Endothelial cell of umbilical vein (primary cell): Measurements from ENCODE around the gene FOLR3. TPM values are rescaled to one million over a fixed set of nuclear protein-coding genes. Genes with fewer than 3 reads are reported as not detected.
"Not testable (repeated sequence)": the region's sequence is repeated elsewhere in the genome, so short reads cannot be mapped to it uniquely, and the experiment has no call there.

ENCODE experiments used
- BruUV-seq: library from RNA; stranded (reverse); fragments of 400-500 nt; replicated peaks from 2 replicates; lab custom pipeline; 2021; lab: Mats Ljungman, UMichigan
- CTCF ChIA-PET: fragments of 300-600, 350-600 bp; sonication (Branson Sonifier 250); formaldehyde crosslinking; loops from one replicate; lab custom pipeline; 2021; ENCODE audit warnings: antibody characterized with exemption, inconsistent platforms; lab: Charles Lee
- POLR2A ChIA-PET: fragments of 300-600, 350-600 bp; sonication (Branson Sonifier 250); formaldehyde crosslinking; loops from one replicate; lab custom pipeline; 2021; ENCODE audit warnings: antibody characterized with exemption, inconsistent platforms; lab: Charles Lee
- DNase-seq: peaks from one replicate; pipeline ENCODE4 v3.0.0-alpha.2; 2011; ENCODE audit warnings: low read depth, low spot score
- FAIRE-seq: peaks from 2 replicates; lab custom pipeline; 2011; peaks lifted over from hg19 to GRCh38; lab: Jason Lieb, UNC
- H2AFZ ChIP-seq: 2 replicates; pipeline ENCODE4 v1.6.0; 2012; ENCODE audit warnings: low read depth, low read length, control low read depth, inconsistent platforms
- H3K27ac ChIP-seq: 2 replicates; pipeline ENCODE4 v1.5.1; 2011; ENCODE audit warnings: low read depth, mild to moderate bottlenecking, control low read depth, low read length, moderate library complexity; ENCODE audit not compliant: insufficient read depth
- H3K27me3 ChIP-seq, 2 experiments: 2 replicates each; pipeline versions ENCODE4 v1.6.0 to v1.6.1; 2011; ENCODE audit warnings: low read length in 2 of 2, mixed read lengths in 1 of 2; ENCODE audit not compliant: control insufficient read depth in 2 of 2, insufficient read depth in 2 of 2
- H3K36me3 ChIP-seq, 2 experiments: 2 replicates in 1 of 2; 3 replicates in 1 of 2; pipeline ENCODE4 v1.5.1; 2011; ENCODE audit warnings: low read length in 2 of 2, mild to moderate bottlenecking in 1 of 2, moderate library complexity in 1 of 2; ENCODE audit not compliant: control insufficient read depth in 2 of 2, insufficient read depth in 2 of 2; ENCODE audit errors: extremely low read depth in 1 of 2
- H3K4me1 ChIP-seq: 3 replicates; pipeline ENCODE4 v1.5.1; 2011; ENCODE audit warnings: mild to moderate bottlenecking, low read length; ENCODE audit not compliant: control insufficient read depth, insufficient read depth; ENCODE audit errors: extremely low read depth
- H3K4me2 ChIP-seq: 2 replicates; pipeline ENCODE4 v1.6.1; 2011; ENCODE audit warnings: low read length, control low read depth, mixed read lengths; ENCODE audit not compliant: insufficient read depth
- H3K4me3 ChIP-seq, 3 experiments: fragments of 200-600 bp in 1 of 3; sonication (generic), shearing (Covaris generic) in 1 of 3; replicated peaks in 1 of 3; 2 replicates each; pipeline ENCODE4 v1.5.1; 2011 to 2016; ENCODE audit warnings: control low read depth in 3 of 3, low read length in 3 of 3, mild to moderate bottlenecking in 2 of 3, inconsistent platforms in 1 of 3, low read depth in 1 of 3, moderate library complexity in 1 of 3; ENCODE audit not compliant: insufficient read depth in 1 of 3
- H3K79me2 ChIP-seq: 2 replicates; pipeline ENCODE4 v1.6.0; 2012; ENCODE audit warnings: low read length, inconsistent platforms; ENCODE audit not compliant: control insufficient read depth, insufficient read depth
- H3K9ac ChIP-seq: replicated peaks from 2 replicates; pipeline ENCODE3; 2011; ENCODE audit warnings: low read length, control low read depth; ENCODE audit not compliant: insufficient read depth; ENCODE audit errors: extremely low read depth
- H3K9me1 ChIP-seq: replicated peaks from 3 replicates; pipeline ENCODE4 v1.6.0; 2011; ENCODE audit warnings: mild to moderate bottlenecking, low read length; ENCODE audit not compliant: control insufficient read depth, insufficient read depth; ENCODE audit errors: extremely low read depth
- H3K9me3 ChIP-seq: replicated peaks from 2 replicates; pipeline ENCODE4 v1.5.1; 2012; ENCODE audit warnings: low read length, inconsistent platforms; ENCODE audit not compliant: control insufficient read depth, insufficient read depth
- H4K20me1 ChIP-seq: replicated peaks from 2 replicates; pipeline ENCODE3; 2011; ENCODE audit warnings: mild to moderate bottlenecking, low read length; ENCODE audit not compliant: control insufficient read depth, insufficient read depth; ENCODE audit errors: extremely low read depth
- CTCF ChIP-seq, 2 donors: IDR thresholded peaks; 1 replicate in 1 of 2; 2 replicates in 1 of 2; pipeline ENCODE4 v1.5.1; 2011; ENCODE audit warnings: low read length in 2 of 2, mild to moderate bottlenecking in 2 of 2, moderate library complexity in 2 of 2, control low read depth in 1 of 2, inconsistent platforms in 1 of 2, low read depth in 1 of 2; ENCODE audit not compliant: insufficient read depth in 1 of 2; ENCODE audit errors: extremely low read depth in 1 of 2
- EZH2 ChIP-seq: IDR thresholded peaks from 2 replicates; pipeline ENCODE4 v1.6.1; 2012; ENCODE audit warnings: borderline replicate concordance, low read depth, mild to moderate bottlenecking, moderate library complexity, low read length, inconsistent platforms; ENCODE audit not compliant: severe bottlenecking
- FOS ChIP-seq: IDR thresholded peaks from 2 replicates; pipeline ENCODE4 v1.6.1; 2011; ENCODE audit warnings: mild to moderate bottlenecking, low read length, moderate library complexity, borderline replicate concordance; ENCODE audit not compliant: insufficient read depth
- GATA2 ChIP-seq: IDR thresholded peaks from 2 replicates; pipeline ENCODE4 v1.7.0; 2011; ENCODE audit warnings: low read depth, mild to moderate bottlenecking, moderate library complexity, mixed read lengths, low read length; ENCODE audit not compliant: insufficient read length, insufficient read depth
- JUN ChIP-seq: IDR thresholded peaks from 2 replicates; pipeline ENCODE4 v1.6.1; 2011; ENCODE audit warnings: borderline replicate concordance, low read depth; ENCODE audit not compliant: insufficient read length, insufficient read depth
- MAX ChIP-seq: IDR thresholded peaks from 2 replicates; pipeline ENCODE4 v1.6.1; 2011; ENCODE audit not compliant: insufficient read depth, insufficient read length
- MYC ChIP-seq: IDR thresholded peaks from one replicate; pipeline ENCODE4 v1.6.1; 2011; ENCODE audit warnings: mild to moderate bottlenecking, low read depth, low read length
- POLR2A ChIP-seq: IDR thresholded peaks from 2 replicates; pipeline ENCODE4 v1.6.1; 2012; ENCODE audit warnings: low read depth, mild to moderate bottlenecking, control low read depth, low read length
- POLR2AphosphoS5 ChIP-seq: IDR thresholded peaks from 2 replicates; pipeline ENCODE4 v1.6.1; 2012; ENCODE audit warnings: low read depth, mild to moderate bottlenecking, control low read depth, low read length, moderate library complexity; ENCODE audit not compliant: insufficient read depth
- dilution Hi-C: fragments of 300-500 bp; cut with MboI; formaldehyde crosslinking; loops from one replicate; pipeline ENCODE4 v1.15.0; 2019; ENCODE audit warnings: low sequenced_read_pairs; ENCODE audit not compliant: extremely low pct_ligation_motif_present
- intact Hi-C: fragments of 100-400 bp; cut with micrococcal nuclease; formaldehyde crosslinking; loops from one replicate; pipeline ENCODE4 v1.10.0; 2022
- polyA plus RNA-seq, 4 experiments: library from polyadenylated mRNA; depleted of rRNA in 3 of 4; stranded (reverse) in 3 of 4; unstranded in 1 of 4; fragments of >200 nt; gene quantifications; 2 replicates each; pipeline versions ENCODE4 v1.2.1 to v1.2.3, GENCODE V29; 2011 to 2012; ENCODE audit warnings: missing spikeins in 1 of 4
- total RNA-seq: library from RNA; stranded (reverse); gene quantifications from 2 replicates; pipeline ENCODE4 v1.2.3, GENCODE V29; 2021

FOLR3 gene
- total and polyA plus RNA-seq, 2 donors (not counting 3 experiments of a cell fraction or from before 2014, with no cell fraction given): not detected

- ChIA-PET CTCF (interaction anchor here (1.1 kb wide), 1 partner anchor 116 kb away, joined by 13 read pairs; no protein-coding TSS in a partner anchor), POLR2A (no interaction called here)
- DNase-seq: no peak
Observed at GRCh38 chr11:72141066-72141465, 5.5 kb downstream of the FOLR3 start.

GRCh38 chr11:72142086-72142485, 6.6 kb downstream of the FOLR3 start:
- H3K4me3 ChIP-seq, H3K9ac ChIP-seq, H3K4me2 ChIP-seq, DNase-seq, BruUV-seq, H3K79me2 ChIP-seq, H3K9me1 ChIP-seq, H3K27ac ChIP-seq, POLR2A ChIA-PET, H2AFZ ChIP-seq, dilution Hi-C loops, H4K20me1 ChIP-seq, H3K36me3 ChIP-seq, FAIRE-seq, H3K9me3 ChIP-seq, H3K4me1 ChIP-seq: not testable (repeated sequence)
- intact Hi-C loops: loop anchor here (5.0 to 10.0 kb wide), 2 partner anchors 273 to 305 kb away; no protein-coding TSS in a partner anchor
- CTCF ChIA-PET: interaction anchor here (1.1 to 2.4 kb wide), 2 partner anchors 39 to 117 kb away, joined by 13 to 17 read pairs; no protein-coding TSS in a partner anchor
- H3K27me3 ChIP-seq: peaks cover 11% of the 10 kb centered on the region in 2 experiments

More at GRCh38 chr11:72141066-72141465, 5.5 kb downstream of the FOLR3 start:
- Histone ChIP-seq H3K27me3 (peaks cover 7 to 10% of the 10 kb centered on the region in 2 experiments), H3K36me3 (no peaks in the 10 kb centered on the region), H3K4me1 (no peaks in the 10 kb centered on the region), H3K9me1 (no peaks in the 10 kb centered on the region), H3K4me3 (no peak overlapping the region), H3K9ac (no peak overlapping the region), H2AFZ (no peak overlapping the region), H3K9me3 (no peaks in the 10 kb centered on the region), H4K20me1 (no peaks in the 10 kb centered on the region), H3K4me2 (no peak overlapping the region), H3K27ac (no peak overlapping the region), H3K79me2 (no peaks in the 10 kb centered on the region)
- dilution Hi-C loops (no loop called here), intact Hi-C loops (loop anchor here (5.0 to 10.0 kb wide), 2 partner anchors 274 to 306 kb away; no protein-coding TSS in a partner anchor)
- BruUV-seq: no TSS peak
- TF ChIP-seq JUN: no peak
- TF ChIP-seq CTCF (IDR thresholded peaks at IDR 0.05; ENCODE audit: extremely low read depth in 1 of 2, insufficient read depth in 1 of 2, low read depth in 1 of 2, low read length in 2 of 2): no peak
- no peak for TF ChIP-seq FOS
- no peak for TF ChIP-seq POLR2A
- TF ChIP-seq MAX: no peak
- TF ChIP-seq EZH2: no peak
- TF ChIP-seq MYC: no peak
- no peak for TF ChIP-seq GATA2
- no peak for TF ChIP-seq POLR2AphosphoS5
- no peak for FAIRE-seq
